Skeletal muscle cell (primary cell): ENCODE data around the gene BRME1.
"Not testable (repeated sequence)": the region's sequence is repeated elsewhere in the genome, so short reads cannot be mapped to it uniquely, and the experiment has no call there.

ENCODE experiments used
- DNase-seq: peaks from one replicate; pipeline ENCODE4 v3.0.0-alpha.2; 2010; ENCODE audit warnings: low read depth
- H3K4me3 ChIP-seq: 2 replicates; pipeline ENCODE4 v1.5.1; 2011; ENCODE audit warnings: low read depth, mild to moderate bottlenecking, control low read depth, low read length, moderate library complexity

The BRME1 gene

DNA sequence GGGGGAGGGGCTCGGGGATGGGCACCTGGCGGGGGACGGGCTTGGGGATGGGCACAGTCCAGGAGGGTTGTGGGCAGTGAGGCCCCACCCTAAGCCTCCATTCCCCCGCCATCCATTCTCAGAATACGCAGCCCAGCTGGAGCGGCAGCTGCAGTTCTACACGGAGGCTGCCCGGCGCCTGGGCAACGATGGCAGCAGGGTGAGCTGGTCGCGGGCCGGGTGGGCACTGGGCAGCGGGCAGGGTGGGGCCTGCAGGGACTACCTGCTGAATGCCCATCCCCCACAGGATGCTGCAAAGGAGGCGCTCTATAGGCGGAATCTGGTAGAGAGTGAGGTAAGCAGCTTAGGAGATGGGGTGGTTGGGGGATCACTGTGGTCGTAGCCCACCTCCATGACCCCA lies 24.0 kb upstream of the BRME1 start:
- no peak overlapping the region for H3K4me3 ChIP-seq
- DNase-seq: no peak

DNA sequence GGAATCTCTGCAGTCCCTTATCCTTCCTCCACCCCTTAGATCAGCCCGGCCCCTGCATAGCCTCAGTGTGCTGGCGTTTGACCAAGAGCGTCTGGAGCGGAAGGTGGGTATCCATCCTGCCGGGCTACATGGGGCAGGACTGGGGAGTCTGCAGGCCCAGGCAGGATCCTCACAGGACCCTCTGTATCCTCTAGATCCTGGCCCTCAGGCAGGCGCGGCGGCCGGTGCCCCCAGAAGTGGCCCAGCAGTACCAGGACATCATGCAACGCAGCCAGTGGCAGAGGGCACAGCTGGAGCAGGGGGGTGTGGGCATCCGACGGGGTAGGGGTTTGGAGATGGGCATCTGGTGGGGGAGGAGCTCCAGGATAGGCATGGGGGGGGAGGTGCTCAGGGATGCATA lies 23.4 kb upstream of the BRME1 start:
- no peak for DNase-seq
- no peak overlapping the region for H3K4me3 ChIP-seq

DNA sequence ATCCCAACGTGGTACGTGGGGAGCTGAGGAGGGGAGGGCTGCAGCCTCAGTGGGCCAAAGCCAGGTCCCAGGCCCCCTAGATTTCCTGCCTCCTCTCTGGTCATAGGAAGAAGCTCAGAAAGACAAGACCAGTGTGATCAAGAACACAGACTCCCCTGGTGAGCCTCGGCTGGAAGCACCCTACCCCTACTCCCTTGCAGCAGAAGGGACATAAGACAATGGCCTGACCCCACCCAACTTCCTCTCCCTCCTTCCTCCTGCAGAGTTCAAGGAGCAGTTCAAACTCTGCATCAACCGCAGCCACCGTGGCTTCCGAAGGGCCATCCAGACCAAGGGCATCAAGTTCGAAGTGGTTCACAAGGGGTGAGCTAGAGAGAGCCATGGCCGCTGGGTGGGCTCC lies 20.8 kb upstream of the BRME1 start:
- H3K4me3 ChIP-seq: no peak overlapping the region
- no peak for DNase-seq

DNA sequence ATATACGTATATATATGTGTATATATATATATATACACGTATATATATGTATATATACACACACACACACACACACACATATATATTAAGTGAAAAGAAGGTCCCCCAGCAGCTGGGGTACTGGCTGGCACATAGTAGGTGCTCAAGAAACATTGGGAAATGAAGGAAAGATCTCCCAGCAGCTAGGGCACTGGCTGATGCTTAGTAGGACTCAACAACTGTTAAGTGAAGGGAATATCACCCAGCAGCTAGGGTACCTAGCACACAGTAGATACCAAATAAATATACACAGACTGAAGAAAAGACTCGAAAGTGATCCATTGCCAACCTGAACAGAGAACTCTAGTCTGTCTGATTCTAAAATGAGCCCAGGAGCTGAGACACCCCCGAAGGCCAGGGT lies 20.1 kb upstream of the BRME1 start:
- H3K4me3 ChIP-seq: no peak overlapping the region
- DNase-seq: no peak

DNA sequence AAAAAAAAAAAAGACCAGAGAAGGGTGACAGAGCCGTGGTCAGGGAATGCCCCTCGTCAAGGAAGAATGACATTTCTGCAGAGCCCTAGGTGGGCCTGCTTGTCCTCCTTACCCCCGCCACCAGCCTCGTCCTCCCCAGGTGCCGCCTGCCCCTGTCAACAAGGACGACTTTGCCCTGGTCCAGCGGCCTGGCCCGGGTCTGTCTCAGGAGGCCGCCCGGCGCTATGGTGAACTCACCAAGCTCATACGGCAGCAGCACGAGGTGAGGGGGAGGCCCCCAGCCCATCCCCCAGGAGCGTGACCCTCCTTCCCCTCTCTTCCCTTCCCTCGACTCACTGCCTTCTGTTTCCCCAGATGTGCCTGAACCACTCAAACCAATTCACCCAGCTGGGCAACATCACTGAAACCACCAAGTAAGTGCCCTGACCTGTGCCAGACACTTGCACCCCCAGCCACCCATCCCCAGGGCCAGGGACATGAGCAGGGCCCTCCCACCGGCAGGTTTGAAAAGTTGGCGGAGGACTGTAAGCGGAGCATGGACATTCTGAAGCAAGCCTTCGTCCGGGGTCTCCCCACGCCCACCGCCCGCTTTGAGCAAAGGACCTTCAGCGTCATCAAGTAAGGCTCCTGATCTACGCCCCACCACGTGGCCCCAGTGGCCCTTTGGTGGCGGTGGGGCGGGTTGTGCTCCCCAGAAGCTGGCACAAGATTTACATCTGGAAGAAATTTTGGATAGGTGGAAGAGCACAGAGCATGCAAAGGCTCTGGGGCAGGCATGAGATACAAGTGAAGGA lies 17.5 kb upstream of the BRME1 start:
- no peak for DNase-seq
- no peak overlapping the region for H3K4me3 ChIP-seq

DNA sequence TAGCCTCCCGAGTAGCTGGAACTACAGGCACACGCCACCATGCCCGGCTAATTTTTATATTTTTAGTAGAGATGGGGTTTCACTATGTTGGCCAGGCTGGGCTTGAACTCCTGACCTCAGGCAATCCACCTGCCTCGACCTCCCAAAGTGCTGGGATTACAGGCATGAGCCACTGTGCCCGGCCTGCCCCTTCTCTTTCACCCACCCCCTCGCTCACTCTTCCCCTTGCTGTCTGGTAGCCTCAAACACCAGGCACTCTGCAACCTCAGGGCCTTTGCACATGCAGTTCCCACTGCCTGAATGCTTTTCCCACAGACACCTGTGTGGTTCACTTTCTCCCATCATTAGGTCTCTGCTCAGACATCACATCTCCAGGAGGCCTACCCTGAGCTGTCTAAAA lies 16.2 kb upstream of the BRME1 start:
- H3K4me3 ChIP-seq, DNase-seq: not testable (repeated sequence)

DNA sequence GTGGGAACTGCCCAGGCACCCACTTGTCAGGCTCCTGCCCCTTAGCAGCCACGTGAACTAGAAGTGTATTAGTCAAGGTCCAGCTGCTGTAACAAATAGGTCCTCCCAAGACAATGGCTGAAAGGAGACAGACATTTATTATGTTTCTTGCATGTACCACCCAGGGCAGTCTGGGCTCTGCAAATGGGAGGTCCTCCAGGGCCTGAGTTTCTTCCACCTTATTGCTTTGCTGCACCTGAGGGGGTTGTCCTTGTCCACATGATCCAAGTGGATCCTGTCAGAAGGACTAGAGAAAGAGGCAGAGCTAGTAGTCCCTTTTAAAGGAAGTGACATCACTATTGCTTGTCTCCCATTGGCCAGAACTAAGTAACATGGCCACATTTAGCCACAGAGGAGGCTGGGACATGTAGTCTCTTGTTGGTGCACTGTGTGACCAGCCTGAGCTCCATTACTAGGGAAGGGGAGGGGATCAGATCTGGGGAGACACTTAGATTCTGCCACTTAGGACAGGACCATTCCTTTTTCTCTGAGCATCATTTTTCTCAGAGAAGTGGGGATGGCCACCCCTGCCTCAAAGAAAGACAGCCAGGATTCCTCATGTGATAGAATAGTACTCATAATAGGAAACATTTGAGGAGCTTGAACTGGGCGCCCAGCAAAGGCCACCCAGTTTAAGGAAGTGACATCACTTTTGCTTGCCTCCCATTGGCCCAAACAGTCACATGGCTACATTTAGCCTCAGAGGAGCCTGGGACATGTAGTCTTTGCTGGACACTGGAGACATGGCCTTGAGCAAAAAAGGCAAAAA lies 15.2 kb upstream of the BRME1 start:
- no peak for DNase-seq

DNA sequence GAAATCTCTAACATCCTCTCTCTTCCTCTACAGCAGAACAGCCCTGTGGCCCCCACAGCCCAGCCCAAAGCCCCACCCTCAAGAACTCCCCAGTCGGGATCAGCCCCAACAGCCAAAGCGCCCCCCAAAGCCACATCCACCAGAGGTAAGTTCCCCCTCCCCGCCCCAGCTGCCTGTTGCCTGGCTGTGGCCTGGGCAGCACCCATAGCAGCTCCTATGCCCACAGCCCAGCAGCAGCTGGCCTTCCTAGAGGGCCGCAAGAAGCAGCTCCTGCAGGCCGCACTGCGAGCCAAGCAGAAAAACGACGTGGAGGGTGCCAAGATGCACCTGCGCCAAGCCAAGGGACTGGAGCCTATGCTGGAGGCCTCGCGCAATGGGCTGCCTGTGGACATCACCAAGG lies 14.6 kb upstream of the BRME1 start:
- no peak for DNase-seq
- no peak overlapping the region for H3K4me3 ChIP-seq

More for the DNA sequence above, 15.2 kb upstream of the BRME1 start:
- no peak overlapping the region for H3K4me3 ChIP-seq

DNA sequence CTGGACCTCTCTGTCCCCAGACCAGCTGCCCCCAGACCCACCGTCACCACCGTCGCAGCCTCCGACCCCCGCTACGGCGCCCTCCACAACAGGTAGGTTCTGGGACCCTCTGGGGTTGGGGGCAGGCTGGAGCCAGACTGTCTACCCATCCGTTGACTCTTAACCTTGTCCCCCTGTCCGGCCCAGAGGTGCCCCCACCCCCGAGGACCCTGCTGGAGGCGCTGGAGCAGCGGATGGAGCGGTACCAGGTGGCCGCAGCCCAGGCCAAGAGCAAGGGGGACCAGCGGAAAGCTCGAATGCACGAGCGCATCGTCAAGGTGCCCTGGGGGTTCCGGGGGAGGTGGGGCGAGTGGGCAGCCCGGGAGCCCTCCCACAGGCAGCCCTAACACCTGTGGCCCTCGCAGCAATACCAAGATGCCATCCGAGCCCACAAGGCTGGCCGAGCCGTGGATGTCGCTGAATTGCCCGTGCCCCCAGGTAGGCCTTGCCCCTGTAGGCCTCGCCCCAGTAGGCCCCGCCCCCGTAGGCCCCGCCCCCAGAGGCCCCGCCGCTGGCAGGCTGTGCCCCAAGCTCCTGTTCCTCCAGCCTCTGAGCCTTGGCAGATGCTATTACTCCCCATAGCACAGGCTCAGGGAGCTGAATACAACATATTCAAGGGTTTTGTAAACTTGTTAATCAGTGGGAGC lies 13.0 kb upstream of the BRME1 start:
- DNase-seq: no peak
- no peak overlapping the region for H3K4me3 ChIP-seq

DNA sequence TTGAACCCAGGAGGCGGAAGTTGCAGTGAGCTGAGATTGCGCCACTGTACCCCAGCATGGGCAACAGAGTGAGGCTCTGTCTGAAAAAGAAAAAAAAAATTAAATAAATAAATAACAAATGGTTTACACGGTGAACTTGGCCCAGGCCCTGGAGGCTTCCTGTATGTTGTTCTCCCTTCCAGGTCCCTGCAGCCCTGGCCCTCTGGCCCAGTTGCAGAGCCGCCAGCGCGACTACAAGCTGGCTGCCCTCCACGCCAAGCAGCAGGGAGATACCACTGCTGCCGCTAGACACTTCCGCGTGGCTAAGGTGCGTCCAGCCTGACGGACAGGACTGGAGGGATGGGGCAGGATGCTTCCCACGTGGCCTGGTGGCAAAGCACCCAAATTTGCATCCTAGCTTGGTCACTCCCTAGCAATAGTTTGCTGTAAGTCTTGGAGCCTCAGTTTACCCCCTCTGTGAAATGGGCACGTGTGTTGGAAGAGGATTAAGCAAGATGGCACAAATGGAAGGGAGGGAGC lies 12.0 kb upstream of the BRME1 start:
- DNase-seq: no peak
- H3K4me3 ChIP-seq: no peak overlapping the region

DNA sequence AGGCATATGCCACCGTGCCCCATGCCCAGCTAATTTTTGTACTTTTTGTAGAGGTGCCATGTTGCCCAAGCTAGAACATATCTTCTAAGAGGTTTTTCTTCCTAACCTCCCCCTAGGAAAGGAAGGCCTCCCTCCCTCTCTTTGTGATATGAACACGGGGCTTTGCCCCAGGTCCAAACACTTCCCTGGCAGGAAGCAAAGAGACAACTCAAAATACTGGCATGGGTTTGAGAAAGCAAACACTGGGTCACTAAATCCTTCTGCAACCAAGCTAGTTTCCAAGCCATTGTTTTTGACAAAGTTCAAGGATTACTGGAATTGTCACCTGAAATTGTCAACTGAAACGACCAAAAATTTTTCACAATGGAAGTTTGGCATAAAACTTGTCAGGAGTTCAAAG lies 8.9 kb upstream of the BRME1 start:
- no peak overlapping the region for H3K4me3 ChIP-seq
- DNase-seq: no peak

DNA sequence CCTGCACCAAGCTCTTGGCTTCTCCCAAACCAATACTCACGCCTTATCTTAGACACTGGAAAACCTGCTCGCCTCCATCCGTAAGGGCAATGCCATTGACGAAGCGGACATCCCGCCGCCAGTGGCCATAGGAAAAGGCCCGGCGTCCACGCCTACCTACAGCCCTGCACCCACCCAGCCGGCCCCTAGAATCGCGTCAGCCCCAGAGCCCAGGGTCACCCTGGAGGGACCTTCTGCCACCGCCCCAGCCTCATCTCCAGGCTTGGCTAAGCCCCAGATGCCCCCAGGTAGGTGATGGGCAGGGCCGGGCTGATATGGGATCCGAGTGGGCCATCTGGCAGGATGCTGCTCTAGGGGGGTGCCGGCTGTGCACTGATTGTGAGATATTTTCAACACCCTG lies 7.4 kb upstream of the BRME1 start:
- no peak for DNase-seq

DNA sequence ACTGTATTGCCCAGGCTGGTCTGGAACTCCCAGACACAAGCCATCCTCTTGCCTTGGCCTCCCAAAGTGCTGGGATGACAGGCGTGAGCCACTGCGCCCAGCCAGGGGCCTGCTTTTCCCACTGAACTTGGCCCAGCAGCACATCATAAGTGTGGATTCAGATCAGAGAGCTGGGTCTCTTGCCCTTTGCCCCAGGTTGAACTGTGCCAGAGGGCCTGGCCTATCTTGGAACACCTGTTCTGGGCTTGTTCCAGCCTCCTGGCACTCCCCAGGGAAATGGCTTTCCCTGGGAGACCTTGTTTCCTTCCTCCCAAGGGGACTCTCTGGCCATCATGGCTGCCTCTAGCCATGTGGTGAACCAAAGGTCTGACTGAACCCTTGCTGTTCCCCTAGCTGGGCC lies 3.5 kb upstream of the BRME1 start:
- no peak overlapping the region for H3K4me3 ChIP-seq
- no peak for DNase-seq

More for the DNA sequence above, 7.4 kb upstream of the BRME1 start:
- no peak overlapping the region for H3K4me3 ChIP-seq

DNA sequence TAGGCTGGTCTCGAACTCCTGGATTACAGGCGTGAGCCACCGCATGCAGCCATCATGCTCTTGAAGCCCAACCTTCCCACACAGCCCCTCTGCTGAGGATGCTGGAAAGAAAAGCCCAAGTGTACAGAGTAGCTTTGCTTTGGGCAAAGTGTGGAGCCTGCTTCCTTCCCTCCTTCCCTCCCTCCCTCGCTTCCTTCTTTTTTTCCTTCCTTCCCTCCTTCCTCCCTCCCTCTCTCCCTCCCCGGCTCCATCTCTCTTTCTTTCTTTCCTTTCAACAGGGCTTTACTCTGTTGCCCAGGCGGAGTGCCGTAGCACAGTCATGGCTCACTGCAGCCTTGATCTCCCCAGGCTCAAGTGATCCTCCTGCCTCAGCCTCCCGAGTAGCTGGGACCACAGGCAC lies 2.8 kb upstream of the BRME1 start:
- no peak overlapping the region for H3K4me3 ChIP-seq
- no peak for DNase-seq

DNA sequence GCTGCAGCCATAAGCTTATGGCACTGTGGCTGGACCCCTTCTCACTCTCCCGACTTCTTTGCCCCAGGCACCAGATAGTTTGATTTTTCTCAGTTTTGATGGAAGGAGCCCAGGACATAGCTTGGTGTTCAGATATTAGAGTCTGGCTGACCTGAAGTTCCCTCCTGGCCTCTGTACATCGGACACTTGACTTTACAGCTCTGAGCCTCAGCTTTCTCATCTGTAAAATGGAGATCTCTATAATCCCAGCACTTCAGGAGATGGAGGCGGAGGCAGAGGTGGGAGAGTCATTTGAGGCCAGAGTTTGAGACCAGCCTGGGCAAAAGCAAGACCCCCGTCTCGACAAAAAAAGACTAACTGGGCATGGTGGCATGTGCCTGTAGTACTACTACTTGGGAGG lies 993 bp upstream of the BRME1 start:
- DNase-seq: no peak
- peak overlapping the region; percentile 80 for H3K4me3 ChIP-seq

DNA sequence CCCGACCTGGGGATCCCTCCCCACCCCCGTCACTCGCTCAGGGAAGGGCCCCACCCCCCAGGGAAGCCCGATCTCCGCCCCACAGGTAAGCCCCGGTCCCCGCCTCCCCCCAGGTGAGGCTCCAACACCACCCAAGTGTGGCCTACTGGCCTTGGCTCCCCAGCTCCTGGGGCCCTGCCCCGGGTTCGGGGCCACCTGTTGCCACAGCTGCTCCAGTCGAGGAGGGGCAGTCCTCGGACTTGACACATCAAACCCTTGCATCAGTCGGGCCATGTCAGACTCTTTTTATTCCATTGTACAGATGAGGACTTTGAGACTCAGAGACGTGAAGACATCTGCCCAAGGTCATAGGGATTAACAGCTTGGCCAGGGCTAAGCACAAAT lies 596 bp upstream of the BRME1 start:
- peak overlapping the region; percentile 80 for H3K4me3 ChIP-seq

DNA sequence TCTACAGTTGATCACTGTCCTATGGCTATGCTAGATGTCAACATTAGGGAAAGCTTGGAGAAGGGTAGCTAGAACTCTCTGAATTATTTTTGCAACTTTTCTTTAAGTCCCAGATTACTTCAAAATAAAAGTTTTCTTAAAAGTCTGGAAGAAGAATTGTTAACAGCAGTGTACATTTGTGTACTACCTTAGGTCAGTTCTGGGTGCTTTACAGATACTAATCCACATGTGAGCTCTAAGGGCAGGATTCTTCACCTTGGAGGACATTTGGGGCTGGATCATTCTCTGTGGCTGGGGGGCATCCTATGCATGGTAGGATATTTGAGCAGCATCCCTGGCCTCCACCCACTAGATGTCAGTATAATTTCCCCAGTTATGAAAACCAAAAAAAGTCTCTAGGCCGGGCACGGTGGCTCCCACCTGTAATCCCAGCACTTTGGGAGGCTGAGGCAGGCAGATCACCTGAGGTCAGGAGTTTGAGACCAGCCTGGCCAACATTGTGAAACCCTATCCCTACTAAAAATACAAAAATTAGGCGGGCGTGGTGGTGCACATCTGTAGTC lies 2.8 kb downstream of the BRME1 start:
- DNase-seq: no peak
- H3K4me3 ChIP-seq: no peak overlapping the region

More for the DNA sequence above, 596 bp upstream of the BRME1 start:
- DNase-seq: no peak

DNA sequence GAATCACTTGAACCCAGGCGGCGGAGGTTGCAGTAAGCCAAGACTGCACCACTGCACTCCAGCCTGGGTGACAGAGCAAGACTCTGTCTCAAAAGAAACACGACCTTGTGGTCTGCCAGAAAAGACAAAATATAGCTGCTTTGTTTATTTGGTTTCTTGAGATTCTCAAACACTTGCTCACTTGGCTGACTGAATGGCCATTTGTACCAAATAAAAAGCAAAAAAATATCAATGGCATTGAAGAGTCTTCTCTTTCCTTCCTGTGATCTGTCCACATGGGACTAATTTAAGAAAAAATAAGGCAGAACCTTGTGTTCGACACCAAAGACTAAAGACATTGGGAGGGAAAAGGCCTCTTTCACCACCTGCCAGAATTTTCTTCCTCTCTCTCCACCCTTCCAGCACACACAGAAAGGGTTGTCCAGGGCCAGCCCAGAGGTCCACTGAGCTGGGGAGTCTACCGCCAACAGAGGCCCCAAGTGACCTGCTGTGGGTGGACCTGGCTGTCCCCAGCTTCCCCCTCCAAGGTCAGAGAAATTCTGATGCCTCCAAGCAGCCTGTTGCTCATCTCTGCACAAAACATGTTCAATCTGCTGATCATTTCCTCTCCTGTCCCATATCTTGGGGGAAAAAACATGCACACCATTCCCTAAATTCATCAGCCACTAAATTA lies 5.9 kb downstream of the BRME1 start:
- DNase-seq: no peak

DNA sequence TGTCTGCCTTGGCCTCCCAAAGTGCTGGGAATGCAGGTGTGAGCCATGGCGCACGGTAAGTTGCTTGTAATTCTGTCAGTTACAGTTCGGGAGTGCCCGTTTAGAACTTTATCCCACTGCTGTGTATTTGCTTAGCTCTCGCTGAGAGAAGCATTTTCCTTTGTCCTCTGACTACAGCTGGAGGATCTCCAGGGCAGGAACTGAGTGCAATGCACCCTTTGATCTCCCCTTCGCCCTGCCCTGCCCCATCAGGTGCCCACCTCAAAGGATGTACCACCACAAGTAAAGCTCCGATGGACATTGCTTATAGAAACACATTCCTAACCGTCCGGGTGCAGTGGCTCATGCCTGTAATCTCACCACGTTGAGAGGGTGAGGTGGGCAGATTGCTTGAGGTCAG lies 6.5 kb downstream of the BRME1 start:
- no peak overlapping the region for H3K4me3 ChIP-seq
- DNase-seq: no peak

More for the DNA sequence above, 5.9 kb downstream of the BRME1 start:
- no peak overlapping the region for H3K4me3 ChIP-seq
